HL-60/S4 treated with retinoic acid at 250 ng/mL for 4 days and 3 days (cell line): ENCODE results near the gene APH1B.

Experiments
- in situ Hi-C: fragments of 300-500 bp; cut with MboI; formaldehyde crosslinking; loops from 2 replicates; pipeline ENCODE4 v1.7.0; 2022; ENCODE audit warnings: low sequenced_read_pairs

APH1B gene

GRCh38 chr15:63251701-63252100, 25.7 kb upstream of the APH1B start:
- in situ Hi-C loops: no loop called here

DNA sequence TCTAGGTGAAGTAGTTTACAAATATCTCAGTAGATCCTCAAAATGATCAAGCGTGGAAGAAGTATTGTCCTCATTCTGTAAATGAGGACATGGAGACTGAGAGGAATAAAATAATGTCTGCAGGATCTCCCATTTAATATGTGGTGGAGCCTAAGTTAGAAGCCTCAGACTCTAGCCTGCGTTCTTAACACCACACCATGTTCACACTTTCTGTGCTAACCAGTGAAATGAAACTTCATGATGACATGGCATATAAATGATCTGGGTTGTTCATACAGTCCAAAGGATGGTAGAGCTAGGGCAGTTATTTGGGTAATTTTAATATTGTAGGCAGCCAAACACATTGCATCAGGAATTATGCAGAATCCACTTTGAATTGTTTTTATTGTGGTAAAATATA, 25.1 kb upstream of the APH1B start:
- in situ Hi-C loops: no loop called here

DNA sequence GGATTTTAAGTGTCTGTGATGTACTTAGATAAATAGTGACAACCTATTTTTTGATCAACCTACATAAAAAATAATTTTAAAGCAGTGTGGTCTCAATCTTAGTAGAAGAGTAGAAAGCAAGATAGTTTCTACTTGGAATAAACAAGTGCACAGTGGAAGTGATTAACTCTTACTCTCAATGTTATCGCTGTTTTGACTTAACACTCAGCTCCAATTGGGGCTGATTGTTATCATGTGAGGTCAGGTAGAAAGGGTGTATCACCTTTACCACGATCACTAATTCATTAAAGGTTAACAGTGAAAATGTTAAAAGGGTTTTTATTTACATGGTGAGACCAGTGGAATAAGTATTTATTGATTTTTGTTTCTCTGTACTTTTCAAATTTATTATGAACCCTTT, 22.4 kb upstream of the APH1B start:
- in situ Hi-C loops: no loop called here

DNA sequence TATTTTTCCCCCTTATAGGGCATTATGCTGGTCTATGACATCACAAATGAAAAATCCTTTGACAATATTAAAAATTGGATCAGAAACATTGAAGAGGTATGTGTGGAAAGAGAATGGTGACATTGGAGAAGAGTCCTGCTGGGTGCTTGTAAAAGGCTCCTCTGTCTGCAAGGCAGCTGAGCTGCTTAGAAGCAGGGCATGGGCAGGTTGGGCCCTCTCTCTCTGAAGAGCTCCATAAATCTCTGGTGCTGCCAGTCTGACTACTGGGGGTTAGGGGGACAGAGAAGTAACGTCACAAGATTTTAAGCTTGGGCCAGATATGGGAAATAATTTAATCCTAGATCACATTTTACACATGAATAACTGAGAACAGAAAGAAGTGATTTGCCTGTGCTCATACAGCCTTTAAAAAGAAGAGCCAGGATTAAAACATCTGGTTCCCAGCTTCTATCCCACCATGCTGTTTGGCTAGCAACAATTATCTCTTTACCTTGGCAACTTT, 21.9 kb upstream of the APH1B start:
- in situ Hi-C loops: no loop called here

DNA sequence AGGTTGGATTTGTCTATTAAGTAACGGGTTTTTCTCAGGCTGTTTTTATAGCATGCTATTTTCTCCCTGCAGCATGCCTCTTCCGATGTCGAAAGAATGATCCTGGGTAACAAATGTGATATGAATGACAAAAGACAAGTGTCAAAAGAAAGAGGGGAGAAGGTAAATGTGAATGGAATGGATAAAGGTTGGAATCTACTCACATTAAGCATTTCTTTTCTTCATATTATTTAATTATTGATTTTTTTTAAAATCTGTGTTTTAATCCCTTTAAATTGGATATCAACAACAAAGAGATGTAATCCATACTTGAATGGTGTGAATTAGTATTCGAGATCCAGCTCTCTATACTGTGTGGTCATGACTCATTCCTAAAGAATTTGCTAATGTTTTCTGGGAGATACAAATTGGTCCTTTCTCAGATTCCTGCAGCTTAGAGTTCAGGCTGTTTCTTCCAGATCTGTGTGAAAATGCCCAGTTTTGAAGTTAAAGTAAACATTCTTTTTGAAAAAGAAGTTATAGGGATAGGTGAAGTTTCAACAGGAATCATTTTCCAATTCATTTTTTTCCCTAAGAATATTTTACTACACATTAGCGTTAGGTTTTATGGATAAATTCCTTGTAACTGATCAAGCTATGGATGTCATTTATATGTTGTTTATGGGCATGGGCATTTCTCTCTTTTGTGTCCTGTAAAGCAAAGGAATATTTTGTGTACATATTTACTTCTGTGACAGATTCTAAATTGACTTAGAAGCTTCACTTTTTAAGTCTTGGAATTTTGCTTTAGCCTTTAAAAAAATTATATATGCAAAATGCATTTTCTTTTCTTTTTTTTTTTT, 20.8 kb upstream of the APH1B start:
- in situ Hi-C loops: no loop called here

- in situ Hi-C loops: no loop called here
These were observed 18.7 kb upstream of the APH1B start for GRCh38 chr15:63258658-63259057.

DNA sequence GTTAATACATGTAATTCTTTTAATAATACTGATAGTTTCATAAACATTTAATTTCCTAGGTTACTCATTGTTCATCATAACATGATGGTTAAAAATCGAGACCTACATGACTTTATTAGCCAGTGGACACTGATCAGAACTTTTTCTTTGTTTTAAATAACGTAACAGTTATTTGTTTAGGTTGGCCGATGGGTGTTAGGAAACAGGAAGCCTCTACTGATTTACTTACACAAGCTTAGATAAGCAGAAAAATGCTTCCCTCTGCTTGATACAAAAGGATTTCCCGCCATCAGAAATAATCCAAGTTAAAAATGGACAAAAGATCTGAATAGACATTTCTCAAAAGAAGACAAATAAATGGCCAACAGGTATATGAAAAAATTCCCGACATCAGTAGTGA, 16.6 kb upstream of the APH1B start:
- in situ Hi-C loops: no loop called here

DNA sequence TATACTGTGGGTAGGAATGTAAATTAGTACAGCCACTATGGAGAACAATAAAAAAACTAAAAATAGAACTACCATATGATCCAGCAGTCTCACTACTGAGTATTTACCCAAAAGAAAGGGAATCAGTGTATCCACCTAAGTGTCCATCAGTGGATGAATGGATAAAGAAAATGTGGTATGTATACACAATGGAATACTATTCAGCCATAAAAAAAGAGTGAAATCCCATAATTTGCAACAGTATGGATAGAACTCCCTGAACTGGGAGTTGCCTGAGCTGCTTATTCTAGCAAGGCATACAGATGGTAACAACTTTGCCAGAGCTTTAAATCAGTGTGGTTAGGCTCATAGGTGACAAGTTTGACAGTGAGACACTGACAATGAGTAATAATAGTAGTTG, 16.1 kb upstream of the APH1B start:
- in situ Hi-C loops: no loop called here

DNA sequence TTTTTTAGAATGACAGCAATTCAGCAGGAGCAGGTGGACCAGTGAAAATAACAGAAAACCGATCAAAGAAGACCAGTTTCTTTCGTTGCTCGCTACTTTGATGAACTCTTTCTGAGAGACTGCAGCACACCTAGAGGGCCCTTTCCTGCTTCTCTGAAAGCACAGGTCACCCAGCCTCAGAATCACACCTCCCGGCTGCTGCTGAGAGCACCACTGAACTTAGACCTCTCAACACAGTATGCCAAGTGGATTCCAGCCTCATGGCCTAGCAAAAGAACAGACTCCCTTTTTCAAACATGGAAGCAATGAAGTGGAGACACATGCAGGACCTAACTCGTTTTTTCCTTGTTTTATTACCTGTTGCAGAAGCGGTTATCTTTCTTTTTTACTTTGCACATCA, 13.9 kb upstream of the APH1B start:
- in situ Hi-C loops: no loop called here

DNA sequence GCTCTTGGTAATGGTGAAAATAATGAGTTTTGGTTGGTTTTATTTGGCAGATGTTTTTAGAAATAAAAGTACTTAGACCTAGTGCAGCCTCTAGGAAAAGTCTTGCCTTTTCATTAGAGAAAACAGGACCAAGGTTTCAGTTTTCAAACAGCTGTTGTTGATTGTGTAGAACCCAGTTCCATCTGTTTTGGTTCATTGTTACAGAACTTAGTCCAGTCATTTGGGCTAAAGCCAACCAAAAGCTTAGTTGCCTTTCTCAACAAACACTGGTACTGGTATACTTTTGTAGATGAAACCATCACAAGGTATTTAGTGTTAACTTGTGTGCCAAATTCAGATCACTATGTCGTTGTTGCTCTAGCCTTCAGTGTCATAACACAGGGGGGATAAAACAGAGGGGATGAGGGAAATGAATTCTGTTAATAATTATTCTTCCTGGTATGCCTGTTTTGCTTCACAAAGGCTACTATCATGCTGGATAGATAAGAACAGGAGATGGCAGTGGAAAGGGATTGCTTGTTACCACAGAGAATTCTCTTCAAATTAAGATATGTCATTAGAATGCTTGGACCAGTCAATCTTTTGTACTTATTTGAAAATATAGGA, 12.6 kb upstream of the APH1B start:
- in situ Hi-C loops: no loop called here

DNA sequence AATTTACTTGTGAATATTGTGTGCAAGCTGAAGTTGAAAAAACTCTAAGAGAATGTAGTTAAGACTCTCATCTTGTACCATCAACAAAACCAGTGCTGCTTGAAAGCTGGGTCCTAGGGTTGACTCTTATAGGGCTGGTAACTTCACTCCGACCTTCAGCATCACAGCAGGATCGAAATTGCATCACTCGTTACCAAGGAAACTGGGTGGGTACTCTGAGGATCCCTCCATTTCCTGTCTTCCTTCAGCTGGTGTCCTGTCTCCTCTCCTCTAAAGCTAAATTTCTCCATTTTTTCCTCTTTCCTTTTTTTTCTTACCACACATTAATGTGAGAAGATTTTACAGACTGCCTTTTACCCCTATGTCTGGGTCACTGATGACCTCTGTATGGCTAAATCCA, 3.0 kb upstream of the APH1B start:
- in situ Hi-C loops: no loop called here

GRCh38 chr15:63276342-63277037, 915 bp upstream of the APH1B start:
- in situ Hi-C loops: loop anchor here (25.0 kb wide), 1 partner anchor 311 kb away; the partner anchor contains the start of gene FBXL22

DNA sequence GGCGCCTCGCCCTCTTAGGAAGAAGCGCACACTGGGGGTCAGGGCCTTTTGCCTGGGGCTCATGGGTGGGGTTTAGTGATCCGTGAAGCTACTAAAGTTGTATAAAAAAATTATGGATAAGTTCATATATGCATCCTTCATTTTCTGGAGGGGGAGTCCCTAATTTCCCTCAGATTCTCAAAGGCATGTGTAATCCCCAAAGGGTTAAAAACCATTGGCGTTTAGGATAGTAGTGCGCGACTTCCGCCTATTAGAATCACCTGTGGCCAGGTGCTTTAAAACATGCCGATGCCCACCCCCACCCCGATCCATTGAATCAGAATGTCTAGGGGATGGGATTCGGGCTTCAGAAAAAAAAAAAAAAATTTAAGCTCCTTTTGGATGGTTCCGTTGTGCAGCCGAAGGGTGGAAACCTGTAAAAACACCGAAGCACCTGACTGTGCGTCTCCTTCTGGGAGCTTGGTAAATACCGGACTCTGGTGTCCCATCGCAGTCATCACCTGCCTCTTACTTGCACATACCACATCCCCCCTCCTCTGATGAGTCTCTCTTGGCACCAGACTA, 570 bp downstream of the APH1B start:
- in situ Hi-C loops: loop anchor here (25.0 kb wide), 1 partner anchor 309 kb away; the partner anchor contains the start of gene FBXL22

- in situ Hi-C loops: loop anchor here (25.0 kb wide), 1 partner anchor 304 kb away; the partner anchor contains the start of gene FBXL22
These were observed 5.7 kb downstream of the APH1B start for GRCh38 chr15:63283126-63283525.

DNA sequence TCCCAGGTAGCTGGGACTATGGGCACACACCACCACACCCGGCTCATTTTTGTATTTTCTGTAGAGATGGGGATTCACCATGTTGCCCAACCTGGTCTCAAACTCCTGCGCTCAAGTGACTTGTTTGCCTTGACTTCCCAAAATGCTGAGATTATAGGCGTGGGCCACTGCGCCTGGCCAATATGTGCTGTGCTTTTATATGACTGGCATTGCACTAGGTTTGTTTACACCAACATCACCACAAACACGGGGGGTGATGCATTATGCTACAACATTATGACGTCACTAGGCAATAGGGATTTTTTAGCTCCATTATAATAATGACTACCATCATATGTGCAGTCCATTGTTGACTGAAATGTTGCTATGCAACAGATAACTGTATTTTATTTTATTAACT, 6.9 kb downstream of the APH1B start:
- in situ Hi-C loops: loop anchor here (25.0 kb wide), 1 partner anchor 303 kb away; the partner anchor contains the start of gene FBXL22

GRCh38 chr15:63287109-63287508, 9.7 kb downstream of the APH1B start:
- in situ Hi-C loops: loop anchor here (25.0 kb wide), 1 partner anchor 300 kb away; the partner anchor contains the start of gene FBXL22

- in situ Hi-C loops: loop anchor here (25.0 kb wide), 1 partner anchor 299 kb away; the partner anchor contains the start of gene FBXL22
These were observed 10.9 kb downstream of the APH1B start for GRCh38 chr15:63288342-63288741.

DNA sequence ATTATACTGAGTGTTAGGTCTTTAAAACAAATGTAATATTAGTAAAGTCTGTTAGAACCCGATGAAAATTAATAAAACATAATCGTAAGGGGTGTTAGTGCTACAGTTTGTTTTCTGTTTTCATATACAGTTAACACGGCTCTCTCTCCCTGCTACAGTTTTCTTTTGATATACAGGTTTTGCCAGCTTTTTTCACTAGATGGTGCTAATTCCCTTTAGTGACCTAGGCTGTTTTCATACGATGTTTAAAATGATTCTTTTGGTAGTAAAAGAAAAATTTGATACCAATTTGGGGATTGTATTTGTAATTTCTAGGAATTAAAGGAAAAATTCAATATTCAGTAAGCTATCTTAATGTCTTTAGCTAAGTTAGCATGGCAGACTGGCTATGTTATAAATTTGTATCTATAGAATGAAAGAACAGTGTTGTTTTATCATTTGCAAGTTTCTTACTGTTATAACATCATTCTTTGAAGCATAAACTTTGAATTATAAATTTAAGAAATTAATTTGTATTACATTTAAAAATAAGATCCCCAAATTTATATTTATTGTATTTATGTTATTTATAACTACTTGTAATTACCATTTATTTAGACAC, 11.5 kb downstream of the APH1B start:
- in situ Hi-C loops: loop anchor here (25.0 kb wide), 1 partner anchor 298 kb away; the partner anchor contains the start of gene FBXL22

DNA sequence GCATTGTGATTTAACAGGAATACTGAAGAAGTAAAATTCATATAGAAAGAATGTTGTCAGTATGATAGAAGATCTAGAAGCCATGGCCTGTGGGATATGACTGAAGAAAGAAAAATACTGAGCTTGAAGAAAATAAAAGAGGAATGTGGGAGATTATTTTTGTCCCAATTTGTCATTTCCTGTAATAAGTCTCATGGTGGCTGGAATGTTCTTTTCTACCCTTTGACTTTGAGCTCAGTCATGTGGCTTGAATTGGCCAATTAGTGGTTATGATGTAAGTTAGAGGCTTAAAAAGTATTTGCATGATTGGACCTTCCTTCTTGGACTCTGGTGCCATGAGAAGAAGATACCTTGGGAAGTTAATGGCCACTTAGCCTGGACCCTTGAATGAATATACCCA, 14.1 kb downstream of the APH1B start:
- in situ Hi-C loops: loop anchor here (25.0 kb wide), 1 partner anchor 296 kb away; the partner anchor contains the start of gene FBXL22

DNA sequence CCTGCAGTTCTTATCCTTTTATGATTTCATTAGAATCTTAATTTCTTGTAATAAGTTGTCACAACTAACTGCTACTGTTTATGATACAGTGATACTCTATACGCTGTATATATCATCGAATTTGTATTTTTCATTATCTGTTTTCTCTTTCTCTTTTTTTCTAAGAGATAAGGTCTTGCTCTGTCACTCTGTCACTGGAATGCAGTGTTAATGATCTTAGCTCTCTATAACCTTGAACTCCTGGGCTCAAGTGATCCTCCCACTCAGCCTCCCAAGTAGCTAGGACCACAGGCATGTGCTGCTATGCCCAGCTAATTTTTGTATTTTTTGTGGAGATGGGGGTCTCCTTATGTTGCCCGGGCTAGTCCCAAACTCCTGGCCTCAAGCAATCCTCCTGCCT, 14.8 kb downstream of the APH1B start:
- in situ Hi-C loops: loop anchor here (25.0 kb wide), 1 partner anchor 295 kb away; the partner anchor contains the start of gene FBXL22
